ENCODE data around the gene RAD51D. TPM values are rescaled to one million over a fixed set of nuclear protein-coding genes. Genes with fewer than 3 reads are reported as not detected.

RAD51D gene
- polyA plus RNA-seq, 1 experiment, result 14.3 TPM

GRCh38 chr17:35056013-35056412, 63.6 kb downstream of the RAD51D start:
- Histone ChIP-seq H3K27me3 (ENCODE audit: control insufficient read depth, insufficient read depth, low read length) (no peaks in the 10 kb centered on the region), H3K4me3 (ENCODE audit: low read depth, low read length) (no peak overlapping the region), H3K9me3 (ENCODE audit: control insufficient read depth, insufficient read depth, low read length) (no peaks in the 10 kb centered on the region), H3K27ac (ENCODE audit: low read depth, low read length) (no peak overlapping the region)
- no peak for DNase-seq (ENCODE audit: low read depth, low spot score)
- ChIA-PET POLR2A (no interaction called here), CTCF (interaction anchor here (0.7 kb wide), 1 partner anchor 84 kb away, joined by 6 read pairs; no protein-coding TSS in a partner anchor)
- TF ChIP-seq CTCF (IDR thresholded peaks at IDR 0.05; ENCODE audit: low read depth, low read length), result no peak

GRCh38 chr17:35053204-35053603, 66.5 kb downstream of the RAD51D start:
- no peak for DNase-seq (ENCODE audit: low read depth, low spot score)
- TF ChIP-seq CTCF (IDR thresholded peaks at IDR 0.05; ENCODE audit: low read depth, low read length), result no peak
- H3K27ac ChIP-seq (ENCODE audit: low read depth, low read length), result no peak overlapping the region
- no peaks in the 10 kb centered on the region for H3K9me3 ChIP-seq (ENCODE audit: control insufficient read depth, insufficient read depth, low read length)
- POLR2A ChIA-PET, result interaction anchor here (0.7 kb wide), 1 partner anchor 30 kb away, joined by 3 read pairs; no protein-coding TSS in a partner anchor
- CTCF ChIA-PET, result interaction anchor here (1.3 kb wide), 1 partner anchor 36 kb away, joined by 3 read pairs; no protein-coding TSS in a partner anchor
- no peak overlapping the region for H3K4me3 ChIP-seq (ENCODE audit: low read depth, low read length)
- H3K27me3 ChIP-seq (ENCODE audit: control insufficient read depth, insufficient read depth, low read length), result no peaks in the 10 kb centered on the region

- DNase-seq (ENCODE audit: low read depth, low spot score), result no peak
- ChIA-PET CTCF (interaction anchor here (1.3 kb wide), 1 partner anchor 37 kb away, joined by 3 read pairs; no protein-coding TSS in a partner anchor), POLR2A (interaction anchor here (0.7 kb wide), 1 partner anchor 30 kb away, joined by 3 read pairs; no protein-coding TSS in a partner anchor)
- no peak overlapping the region for H3K4me3 ChIP-seq (ENCODE audit: low read depth, low read length)
- no peaks in the 10 kb centered on the region for H3K9me3 ChIP-seq (ENCODE audit: control insufficient read depth, insufficient read depth, low read length)
- no peaks in the 10 kb centered on the region for H3K27me3 ChIP-seq (ENCODE audit: control insufficient read depth, insufficient read depth, low read length)
- H3K27ac ChIP-seq (ENCODE audit: low read depth, low read length), result no peak overlapping the region
- no peak for TF ChIP-seq CTCF (IDR thresholded peaks at IDR 0.05; ENCODE audit: low read depth, low read length)
Observed at GRCh38 chr17:35052780-35053179, 66.9 kb downstream of the RAD51D start.

GRCh38 chr17:35052241-35052610, 67.4 kb downstream of the RAD51D start:
- peak; percentile 24 for DNase-seq (ENCODE audit: low read depth, low spot score)
- TF ChIP-seq CTCF (IDR thresholded peaks at IDR 0.05; ENCODE audit: low read depth, low read length), result no peak
- CTCF ChIA-PET, result no interaction called here
- POLR2A ChIA-PET, result no interaction called here
- H3K4me3 ChIP-seq (ENCODE audit: low read depth, low read length), result no peak overlapping the region
- H3K27ac ChIP-seq (ENCODE audit: low read depth, low read length), result no peak overlapping the region
- no peaks in the 10 kb centered on the region for H3K9me3 ChIP-seq (ENCODE audit: control insufficient read depth, insufficient read depth, low read length)
- H3K27me3 ChIP-seq (ENCODE audit: control insufficient read depth, insufficient read depth, low read length), result no peaks in the 10 kb centered on the region

GRCh38 chr17:35051579-35052240, 68.0 kb downstream of the RAD51D start:
- no peak overlapping the region for H3K4me3 ChIP-seq (ENCODE audit: low read depth, low read length)
- peak overlapping the region; percentile 32 for H3K27ac ChIP-seq (ENCODE audit: low read depth, low read length)
- no peaks in the 10 kb centered on the region for H3K9me3 ChIP-seq (ENCODE audit: control insufficient read depth, insufficient read depth, low read length)
- DNase-seq (ENCODE audit: low read depth, low spot score), result no peak
- CTCF ChIA-PET, result interaction anchor here (0.6 to 1.0 kb wide), 2 partner anchors 12 to 33 kb away, joined by 3 to 5 read pairs; no protein-coding TSS in a partner anchor
- H3K27me3 ChIP-seq (ENCODE audit: control insufficient read depth, insufficient read depth, low read length), result no peaks in the 10 kb centered on the region
- POLR2A ChIA-PET, result no interaction called here
- TF ChIP-seq CTCF (IDR thresholded peaks at IDR 0.05; ENCODE audit: low read depth, low read length), result no peak
